Esophagus squamous epithelium (tissue), 4 donors: ENCODE measurements around the gene ITPKB.

Experiments
- POLR2A ChIP-seq, 4 donors: fragments of 450-650 bp; IDR thresholded peaks; one replicate each; pipeline ENCODE4 v1.6.1; 2017; ENCODE audit warnings: antibody characterized with exemption in 4 of 4, mild to moderate bottlenecking in 4 of 4, moderate library complexity in 3 of 4
- TF ChIP-seq, protein P1 (sequence below), 6 experiments: fragments of 450-650 bp in 4 of 6; fragments of 200-600 bp in 2 of 6; sonication (generic) in 2 of 6; IDR thresholded peaks; one replicate each; pipeline ENCODE4 v1.5.1; 2016 to 2019; ENCODE audit warnings: antibody characterized with exemption in 6 of 6, mild to moderate bottlenecking in 4 of 6, moderate library complexity in 4 of 6

DNA sequence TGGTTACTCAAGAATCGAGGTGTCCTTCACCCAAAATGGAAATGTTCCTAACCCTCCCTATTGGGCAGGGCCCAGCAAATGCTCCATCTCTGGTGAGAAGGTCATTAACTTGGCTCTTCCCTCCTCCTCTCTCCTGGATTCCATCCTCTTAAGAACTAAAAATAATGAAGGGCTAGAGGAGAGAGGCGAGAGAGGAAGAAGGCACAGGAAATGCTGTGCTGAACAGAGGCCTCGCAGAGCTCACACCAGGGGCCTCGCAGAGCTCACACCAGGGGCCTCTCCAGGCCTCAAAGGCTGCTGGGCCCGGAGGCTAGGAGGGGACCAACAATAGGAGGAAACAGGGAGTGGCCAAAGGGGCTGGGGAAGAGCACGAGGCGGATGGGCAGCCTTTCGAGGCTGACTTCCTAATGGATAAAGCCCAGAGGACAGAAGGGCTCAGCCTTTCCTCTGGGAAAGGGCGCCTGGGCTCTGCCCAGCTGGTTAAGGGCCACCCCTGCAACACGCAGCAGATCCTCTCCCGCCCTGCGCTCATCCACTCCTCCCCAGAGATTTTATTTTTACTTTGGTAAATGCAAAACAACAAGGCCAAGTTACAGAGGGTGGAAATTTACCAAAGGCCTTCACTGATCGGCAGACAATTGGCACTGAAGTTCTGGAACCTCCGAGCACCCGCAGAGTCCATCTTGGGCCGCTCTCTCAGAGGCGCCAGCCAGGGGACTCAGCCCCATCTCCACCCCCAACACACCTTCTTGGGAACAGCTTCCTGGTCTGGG is 78.5 kb downstream of the ITPKB start:
- TF ChIP-seq, protein P1, sequence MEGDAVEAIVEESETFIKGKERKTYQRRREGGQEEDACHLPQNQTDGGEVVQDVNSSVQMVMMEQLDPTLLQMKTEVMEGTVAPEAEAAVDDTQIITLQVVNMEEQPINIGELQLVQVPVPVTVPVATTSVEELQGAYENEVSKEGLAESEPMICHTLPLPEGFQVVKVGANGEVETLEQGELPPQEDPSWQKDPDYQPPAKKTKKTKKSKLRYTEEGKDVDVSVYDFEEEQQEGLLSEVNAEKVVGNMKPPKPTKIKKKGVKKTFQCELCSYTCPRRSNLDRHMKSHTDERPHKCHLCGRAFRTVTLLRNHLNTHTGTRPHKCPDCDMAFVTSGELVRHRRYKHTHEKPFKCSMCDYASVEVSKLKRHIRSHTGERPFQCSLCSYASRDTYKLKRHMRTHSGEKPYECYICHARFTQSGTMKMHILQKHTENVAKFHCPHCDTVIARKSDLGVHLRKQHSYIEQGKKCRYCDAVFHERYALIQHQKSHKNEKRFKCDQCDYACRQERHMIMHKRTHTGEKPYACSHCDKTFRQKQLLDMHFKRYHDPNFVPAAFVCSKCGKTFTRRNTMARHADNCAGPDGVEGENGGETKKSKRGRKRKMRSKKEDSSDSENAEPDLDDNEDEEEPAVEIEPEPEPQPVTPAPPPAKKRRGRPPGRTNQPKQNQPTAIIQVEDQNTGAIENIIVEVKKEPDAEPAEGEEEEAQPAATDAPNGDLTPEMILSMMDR (IDR thresholded peaks at IDR 0.05) = no peak
- peak in 1 of 4 donors; percentile 7 for TF ChIP-seq POLR2A (IDR thresholded peaks at IDR 0.05)
